Measurements from ENCODE around the gene DHX15. TPM values are rescaled to one million over a fixed set of nuclear protein-coding genes. Genes with fewer than 3 reads are reported as not detected.

The DHX15 gene
- total and polyA plus RNA-seq, 9 of the 15 experiments (the other 6 are each of a cell fraction or from before 2014, with no cell fraction given) = 165 to 287 (median 208) TPM

DNA sequence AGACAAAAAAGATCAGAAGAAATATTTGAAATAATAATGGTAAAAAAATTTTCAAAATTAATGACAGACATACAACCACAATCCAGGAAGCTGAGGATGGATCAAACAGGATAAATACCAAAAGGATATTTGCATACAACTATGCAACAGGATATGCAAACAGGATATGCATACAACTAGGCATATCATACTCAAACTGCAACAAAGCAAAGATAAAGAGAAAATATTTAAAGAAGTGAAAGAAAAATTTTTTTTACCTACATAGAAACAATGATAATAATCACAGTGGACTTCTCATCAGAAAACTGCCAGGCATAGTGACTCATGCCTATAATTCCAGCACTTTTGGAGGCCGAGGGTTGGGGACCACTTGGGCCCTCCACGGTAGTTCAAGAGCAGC is 11.3 kb upstream of the DHX15 start:
- Histone ChIP-seq H3K4me1 (replicated peaks in 1 of 2; ENCODE audit: control insufficient read depth in 2 of 2, insufficient read depth in 2 of 2, low read length in 2 of 2) (peaks cover 0 to 4% of the 10 kb centered on the region in 2 experiments; a peak in 1 of 5 replicates), H4K20me1 (replicated peaks; ENCODE audit: control insufficient read depth, insufficient read depth, low read length) (no peaks in the 10 kb centered on the region), H3K79me2 (ENCODE audit: control insufficient read depth, insufficient read depth, low read length) (no peaks in the 10 kb centered on the region), H3K4me2 (ENCODE audit: insufficient read depth, low read length) (no peak overlapping the region), H3K27ac (ENCODE audit: extremely low read depth, low read depth, low read length) (no peak overlapping the region), H3K9ac (ENCODE audit: insufficient read depth in 1 of 2, low read depth in 2 of 2, low read length in 2 of 2) (no peak overlapping the region), H2AFZ (ENCODE audit: low read depth, low read length) (no peak overlapping the region), H3K4me3 (no peak overlapping the region), H3K27me3 (ENCODE audit: control insufficient read depth in 2 of 2, insufficient read depth in 2 of 2, low read length in 2 of 2) (peaks cover 10 to 18% of the 10 kb centered on the region in 2 experiments; a peak in 4 of 5 replicates), H3K9me1 (ENCODE audit: control insufficient read depth, insufficient read depth, low read length) (no peaks in the 10 kb centered on the region), H3K9me3 (replicated peaks; ENCODE audit: control insufficient read depth, insufficient read depth, low read depth, low read length) (peaks cover 5% of the 10 kb centered on the region; the same call in 1 of the 2 replicates), H3K36me3 (ENCODE audit: control insufficient read depth, insufficient read depth, low read length) (no peaks in the 10 kb centered on the region)
- in situ Hi-C loops (cut with MboI) (no loop called here), intact Hi-C loops (cut with micrococcal nuclease) (no loop called here)
- ChIA-PET CTCF (ENCODE audit: low intra/inter-chr PET ratio) (no interaction called here), POLR2A (interaction anchor here (1.2 kb wide), 1 partner anchor 11 kb away, joined by 3 read pairs; the partner anchor contains the start of gene DHX15)
- TF ChIP-seq ZKSCAN1 (IDR thresholded peaks at IDR 0.05; ENCODE audit: low read depth, low read length) (no peak), JUND (IDR thresholded peaks at IDR 0.05; ENCODE audit: borderline replicate concordance, low read depth, low read length) (no peak), JUND (tag; IDR thresholded peaks at IDR 0.05; ENCODE audit: borderline replicate concordance, low read depth, low read length) (no peak), ZNF232 (CRISPR knock-in tag; IDR thresholded peaks at IDR 0.05) (no peak), DNMT1 (IDR thresholded peaks at IDR 0.05) (no peak), RAD51 (IDR thresholded peaks at IDR 0.05; ENCODE audit: borderline replicate concordance, low read depth) (no peak), ADNP (tag; IDR thresholded peaks at IDR 0.05) (no peak), NFIX (CRISPR knock-in tag; IDR thresholded peaks at IDR 0.05; ENCODE audit: low read depth) (no peak), NFE2L1 (tag; IDR thresholded peaks at IDR 0.05; ENCODE audit: borderline replicate concordance, low read depth) (no peak)
- no peak for DNase-seq (ENCODE audit: extremely low read depth in 1 of 4, low spot score in 3 of 4)
- 0% methylated on average over 2 of the region's 2 CpGs for WGBS (ENCODE audit: insufficient coverage, low coverage, missing lambda C conversion rate)
- no peak for FAIRE-seq
- no peak for ATAC-seq
- no TSS peak for BruUV-seq (replicated peaks)

Measured in K562 (cell line).